ENCODE measurements around the gene DNAAF6. TPM values are rescaled to one million over a fixed set of nuclear protein-coding genes. Genes with fewer than 3 reads are reported as not detected.
"Not testable (repeated sequence)": the region's sequence is repeated elsewhere in the genome, so short reads cannot be mapped to it uniquely, and the experiment has no call there.

DNAAF6 gene
- not detected for total RNA-seq
- polyA plus RNA-seq: not detected

- no peaks in the 10 kb centered on the region for H3K36me3 ChIP-seq (ENCODE audit: insufficient read depth, low read length)
- Mint-ChIP-seq H3K4me3 (peak within 1 kb of the TSS; percentile 85 to 94 (median 91)), H3K27me3 (peaks cover 0 to 2% of the 10 kb centered on the region in 2 donors), H3K9me3 (no peaks in the 10 kb centered on the region), H3K36me3 (peaks cover 0 to 5% of the 10 kb centered on the region in 2 donors), H3K27ac (peak within 1 kb of the TSS in 6 of 7 donors; percentile 79 to 93 (median 88)), H3K4me1 (peaks cover 2 to 9% (median 7%) of the 10 kb centered on the region in 4 donors)
- H3K4me1 ChIP-seq (ENCODE audit: insufficient read depth, low read length): no peaks in the 10 kb centered on the region
- H3K27ac ChIP-seq (ENCODE audit: low read depth, low read length): peak within 1 kb of the TSS; percentile 43
- CTCF ChIA-PET (ENCODE audit: partially characterized antibody): no interaction called here
- peak within 1 kb of the TSS; percentile 42 to 63 for H3K4me3 ChIP-seq (ENCODE audit: low read length in 2 of 2)
- intact Hi-C loops (cut with micrococcal nuclease): loop anchor here (2.0 to 5.0 kb wide), 3 partner anchors 89 to 571 kb away; partner anchors contain the start of genes NCBP2L, PRPS1 and RBM41
- no peaks in the 10 kb centered on the region for H3K27me3 ChIP-seq (ENCODE audit: insufficient read depth, low read length)
- POLR2A ChIA-PET (ENCODE audit: partially characterized antibody): no interaction called here
- H3K9me3 ChIP-seq (ENCODE audit: control insufficient read depth in 1 of 2, low read length in 2 of 2): no peaks in the 10 kb centered on the region
- DNase-seq: peak; percentile 64 to 75 (median 70)
Observed at GRCh38 chrX:107205770-107206696, at the start of gene DNAAF6, which contains the start of gene NUP62CL. Gene DNAAF6 (plus strand): TSS chrX:107206611. CDS start chrX:107212876, 6,265 bp downstream. Gene NUP62CL (minus strand): TSS chrX:107206433. CDS start chrX:107175146, 31,287 bp downstream.

GRCh38 chrX:107157618-107158017 is 48.8 kb upstream of the DNAAF6 start:
- CTCF ChIA-PET (ENCODE audit: partially characterized antibody); H3K27me3 Mint-ChIP-seq; H3K36me3 ChIP-seq (ENCODE audit: insufficient read depth, low read length); intact Hi-C loops (cut with micrococcal nuclease); H3K27me3 ChIP-seq (ENCODE audit: insufficient read depth, low read length); H3K4me3 Mint-ChIP-seq; H3K36me3 Mint-ChIP-seq; H3K27ac Mint-ChIP-seq; POLR2A ChIA-PET (ENCODE audit: partially characterized antibody); H3K27ac ChIP-seq (ENCODE audit: low read depth, low read length); DNase-seq; H3K4me3 ChIP-seq (ENCODE audit: low read length in 2 of 2); H3K9me3 ChIP-seq (ENCODE audit: control insufficient read depth in 1 of 2, low read length in 2 of 2); H3K9me3 Mint-ChIP-seq; H3K4me1 ChIP-seq (ENCODE audit: insufficient read depth, low read length): not testable (repeated sequence)
- peaks cover 0 to 12% (median 0%) of the 10 kb centered on the region in 4 donors for H3K4me1 Mint-ChIP-seq

GRCh38 chrX:107167163-107167921 is 39.1 kb upstream of the DNAAF6 start:
- POLR2A ChIA-PET (ENCODE audit: partially characterized antibody): no interaction called here
- H3K27ac Mint-ChIP-seq: no peak overlapping the region
- intact Hi-C loops (cut with micrococcal nuclease): no loop called here

GRCh38 chrX:107168257-107168656 is 38.2 kb upstream of the DNAAF6 start:
- CTCF ChIA-PET (ENCODE audit: partially characterized antibody): no interaction called here
- DNase-seq: no peak
- no peak overlapping the region for H3K4me3 Mint-ChIP-seq
- Histone ChIP-seq H3K4me1 (ENCODE audit: insufficient read depth, low read length) (no peaks in the 10 kb centered on the region), H3K27me3 (ENCODE audit: insufficient read depth, low read length) (no peaks in the 10 kb centered on the region), H3K36me3 (ENCODE audit: insufficient read depth, low read length) (no peaks in the 10 kb centered on the region), H3K4me3 (ENCODE audit: low read length in 2 of 2) (no peak overlapping the region), H3K9me3 (ENCODE audit: control insufficient read depth in 1 of 2, low read length in 2 of 2) (no peaks in the 10 kb centered on the region), H3K27ac (ENCODE audit: low read depth, low read length) (no peak overlapping the region)
- intact Hi-C loops (cut with micrococcal nuclease): no loop called here
- POLR2A ChIA-PET (ENCODE audit: partially characterized antibody): no interaction called here
- no peaks in the 10 kb centered on the region for H3K36me3 Mint-ChIP-seq
- no peaks in the 10 kb centered on the region for H3K9me3 Mint-ChIP-seq
- H3K27me3 Mint-ChIP-seq: no peaks in the 10 kb centered on the region
- H3K4me1 Mint-ChIP-seq: no peaks in the 10 kb centered on the region
- no peak overlapping the region for H3K27ac Mint-ChIP-seq

More at GRCh38 chrX:107167163-107167921, 39.1 kb upstream of the DNAAF6 start:
- H3K4me1 ChIP-seq (ENCODE audit: insufficient read depth, low read length): no peaks in the 10 kb centered on the region
- H3K36me3 Mint-ChIP-seq: no peaks in the 10 kb centered on the region
- no peaks in the 10 kb centered on the region for H3K27me3 ChIP-seq (ENCODE audit: insufficient read depth, low read length)
- H3K27me3 Mint-ChIP-seq: no peaks in the 10 kb centered on the region
- CTCF ChIA-PET (ENCODE audit: partially characterized antibody): no interaction called here
- no peak overlapping the region for H3K4me3 Mint-ChIP-seq
- no peak overlapping the region for H3K27ac ChIP-seq (ENCODE audit: low read depth, low read length)
- H3K4me1 Mint-ChIP-seq: no peaks in the 10 kb centered on the region
- no peak overlapping the region for H3K4me3 ChIP-seq (ENCODE audit: low read length in 2 of 2)
- no peaks in the 10 kb centered on the region for H3K9me3 ChIP-seq (ENCODE audit: control insufficient read depth in 1 of 2, low read length in 2 of 2)
- H3K36me3 ChIP-seq (ENCODE audit: insufficient read depth, low read length): no peaks in the 10 kb centered on the region
- peaks cover 0 to 4% (median 0%) of the 10 kb centered on the region in 8 donors for H3K9me3 Mint-ChIP-seq
- no peak for DNase-seq

GRCh38 chrX:107168712-107169111 is 37.7 kb upstream of the DNAAF6 start:
- H3K4me1 Mint-ChIP-seq: no peaks in the 10 kb centered on the region
- no peak for DNase-seq
- no peaks in the 10 kb centered on the region for H3K9me3 Mint-ChIP-seq
- no peak overlapping the region for H3K27ac ChIP-seq (ENCODE audit: low read depth, low read length)
- POLR2A ChIA-PET (ENCODE audit: partially characterized antibody): no interaction called here
- no peak overlapping the region for H3K4me3 Mint-ChIP-seq
- H3K4me1 ChIP-seq (ENCODE audit: insufficient read depth, low read length): no peaks in the 10 kb centered on the region
- H3K36me3 ChIP-seq (ENCODE audit: insufficient read depth, low read length): no peaks in the 10 kb centered on the region
- intact Hi-C loops (cut with micrococcal nuclease): no loop called here
- CTCF ChIA-PET (ENCODE audit: partially characterized antibody): no interaction called here
- H3K4me3 ChIP-seq (ENCODE audit: low read length in 2 of 2): no peak overlapping the region
- no peaks in the 10 kb centered on the region for H3K27me3 ChIP-seq (ENCODE audit: insufficient read depth, low read length)
- no peaks in the 10 kb centered on the region for H3K27me3 Mint-ChIP-seq
- H3K9me3 ChIP-seq (ENCODE audit: control insufficient read depth in 1 of 2, low read length in 2 of 2): no peaks in the 10 kb centered on the region
- H3K36me3 Mint-ChIP-seq: no peaks in the 10 kb centered on the region
- H3K27ac Mint-ChIP-seq: no peak overlapping the region

GRCh38 chrX:107171369-107172102 is 34.9 kb upstream of the DNAAF6 start:
- H3K27me3 Mint-ChIP-seq: no peaks in the 10 kb centered on the region
- H3K4me3 Mint-ChIP-seq: no peak overlapping the region
- Histone ChIP-seq H3K36me3 (ENCODE audit: insufficient read depth, low read length) (no peaks in the 10 kb centered on the region), H3K27me3 (ENCODE audit: insufficient read depth, low read length) (no peaks in the 10 kb centered on the region), H3K9me3 (ENCODE audit: control insufficient read depth in 1 of 2, low read length in 2 of 2) (no peaks in the 10 kb centered on the region), H3K4me3 (ENCODE audit: low read length in 2 of 2) (no peak overlapping the region), H3K27ac (ENCODE audit: low read depth, low read length) (no peak overlapping the region), H3K4me1 (ENCODE audit: insufficient read depth, low read length) (no peaks in the 10 kb centered on the region)
- intact Hi-C loops (cut with micrococcal nuclease): no loop called here
- CTCF ChIA-PET (ENCODE audit: partially characterized antibody): no interaction called here
- no peaks in the 10 kb centered on the region for H3K36me3 Mint-ChIP-seq
- no peaks in the 10 kb centered on the region for H3K9me3 Mint-ChIP-seq
- POLR2A ChIA-PET (ENCODE audit: partially characterized antibody): no interaction called here
- no peaks in the 10 kb centered on the region for H3K4me1 Mint-ChIP-seq
- H3K27ac Mint-ChIP-seq: no peak overlapping the region
- DNase-seq: no peak

- Histone ChIP-seq H3K4me1 (ENCODE audit: insufficient read depth, low read length) (no peaks in the 10 kb centered on the region), H3K27me3 (ENCODE audit: insufficient read depth, low read length) (no peaks in the 10 kb centered on the region), H3K27ac (ENCODE audit: low read depth, low read length) (no peak overlapping the region), H3K36me3 (ENCODE audit: insufficient read depth, low read length) (no peaks in the 10 kb centered on the region), H3K9me3 (ENCODE audit: control insufficient read depth in 1 of 2, low read length in 2 of 2) (no peaks in the 10 kb centered on the region), H3K4me3 (ENCODE audit: low read length in 2 of 2) (no peak overlapping the region)
- Mint-ChIP-seq H3K4me3 (no peak overlapping the region), H3K4me1 (no peaks in the 10 kb centered on the region), H3K36me3 (no peaks in the 10 kb centered on the region), H3K27ac (no peak overlapping the region), H3K9me3 (no peaks in the 10 kb centered on the region), H3K27me3 (no peaks in the 10 kb centered on the region)
- ChIA-PET CTCF (ENCODE audit: partially characterized antibody) (no interaction called here), POLR2A (ENCODE audit: partially characterized antibody) (no interaction called here)
- no peak for DNase-seq
- intact Hi-C loops (cut with micrococcal nuclease): no loop called here
Observed at GRCh38 chrX:107197319-107197718, 9.1 kb upstream of the DNAAF6 start.
